MM.1S (cell line): ENCODE results near the gene OLFML2A.

Source experiments
- CTCF ChIP-seq: fragments of 300-600 bp; sonication (generic); IDR thresholded peaks from 2 replicates; pipeline ENCODE4 v1.5.1; 2016; ENCODE audit warnings: antibody characterized with exemption, low read length, mixed read lengths
- EZH2 ChIP-seq: fragments of 300-600 bp; sonication (generic); optimal IDR thresholded peaks from 2 replicates; pipeline ENCODE3; 2017; ENCODE audit warnings: low read depth, mild to moderate bottlenecking, antibody characterized with exemption, low read length, mixed read lengths
- EZH2phosphoT487 ChIP-seq: fragments of 300-600 bp; sonication (generic); IDR thresholded peaks from 2 replicates; pipeline ENCODE4 v1.6.1; 2018; ENCODE audit warnings: antibody characterized with exemption, low read length

GRCh38 chr9:124789531-124789930 lies 12.6 kb downstream of the OLFML2A start:
- no peak for TF ChIP-seq CTCF
- no peak for TF ChIP-seq EZH2
- TF ChIP-seq EZH2phosphoT487 = no peak
